AG04450 (cell line): ENCODE results near the gene TACC2. TPM values are rescaled to one million over a fixed set of nuclear protein-coding genes. Genes with fewer than 3 reads are reported as not detected.

ENCODE experiments used
- CTCF ChIA-PET: fragments of 300-600, 350-600 bp; formaldehyde crosslinking; extraction: SDS; loops from one replicate; lab custom pipeline; 2022; ENCODE audit warnings: antibody characterized with exemption, inconsistent platforms; lab: Charles Lee
- POLR2A ChIA-PET: fragments of 350-600 bp; formaldehyde crosslinking; extraction: SDS; loops from one replicate; lab custom pipeline; 2021; ENCODE audit warnings: antibody characterized with exemption, inconsistent platforms; lab: Yijun Ruan, JAX
- DNase-seq: peaks from one replicate; pipeline ENCODE4 v3.0.0-alpha.2; 2011; ENCODE audit warnings: low read depth, low spot score
- H3K27ac ChIP-seq: one replicate; pipeline ENCODE4 v1.5.1; 2012; ENCODE audit warnings: low read depth, low read length, control low read depth
- H3K27me3 ChIP-seq: one replicate; pipeline ENCODE4 v1.6.0; 2012; ENCODE audit warnings: low read length; ENCODE audit not compliant: control insufficient read depth, insufficient read depth
- H3K4me3 ChIP-seq: 2 replicates; pipeline ENCODE4 v1.5.1; 2011; ENCODE audit warnings: mild to moderate bottlenecking, low read depth, low read length, control low read depth
- H3K9me3 ChIP-seq: 2 replicates; pipeline ENCODE4 v1.5.1; 2012; ENCODE audit warnings: low read length; ENCODE audit not compliant: control insufficient read depth, insufficient read depth
- polyA plus RNA-seq: library from polyadenylated mRNA; depleted of rRNA; stranded (reverse); fragments of >200 nt; gene quantifications from 2 replicates; pipeline ENCODE4 v1.2.3, GENCODE V29; 2011
- TF ChIP-seq, protein P1 (sequence below): IDR thresholded peaks from 2 replicates; pipeline ENCODE4 v1.5.1; 2011; ENCODE audit warnings: low read depth, low read length, control low read depth, inconsistent platforms

The TACC2 gene
- polyA plus RNA-seq, 1 experiment: 16.8 TPM

DNA sequence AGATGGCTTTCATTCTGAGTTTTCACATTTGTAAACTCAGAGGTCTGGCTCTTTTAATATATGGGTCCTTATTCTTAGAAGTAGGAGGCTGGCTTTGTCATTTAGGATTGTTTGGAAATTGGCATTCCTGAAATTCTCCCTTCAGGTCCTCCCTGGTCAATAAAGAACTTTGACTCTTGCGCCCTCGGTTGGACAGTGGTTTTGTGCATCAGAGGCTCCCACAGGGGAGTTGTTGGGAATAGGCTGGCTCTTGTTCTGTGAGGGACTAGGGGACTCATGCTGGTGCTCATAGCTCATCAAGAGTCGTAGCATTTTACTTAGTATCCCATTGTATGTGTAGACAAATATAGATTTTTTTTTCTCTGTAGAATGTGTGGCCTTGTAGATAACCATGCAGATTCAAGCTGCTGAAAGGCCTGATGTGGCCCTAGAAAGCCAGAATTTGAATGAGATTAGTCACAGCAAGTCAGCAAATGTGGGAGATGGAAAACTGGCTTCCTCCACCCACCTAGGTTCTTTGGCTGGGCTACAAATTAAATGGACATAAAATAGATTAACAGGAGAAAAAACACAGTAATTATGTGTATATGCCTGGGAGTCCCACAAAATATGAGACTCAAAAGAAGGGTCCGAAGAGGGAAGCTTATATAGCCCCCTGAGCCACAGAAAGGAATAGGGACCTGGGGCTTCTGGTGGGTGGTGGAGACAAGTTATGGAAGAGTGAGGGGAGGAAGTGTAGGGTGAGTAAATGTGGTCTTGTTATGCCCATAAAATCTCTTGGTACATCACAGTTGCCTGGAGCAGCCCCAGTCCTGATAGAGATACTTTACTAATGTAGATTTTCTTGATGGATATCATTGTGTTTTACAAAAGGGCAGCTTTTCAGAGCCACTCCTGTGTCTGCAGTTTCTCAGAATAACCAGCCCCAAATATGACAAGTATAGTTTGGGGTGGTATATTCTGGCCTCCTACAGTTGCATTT lies 187.6 kb downstream of the TACC2 start:
- no peaks in the 10 kb centered on the region for H3K27me3 ChIP-seq
- POLR2A ChIA-PET: interaction anchor here (0.9 kb wide), 1 partner anchor 13 kb away, joined by 3 read pairs; no protein-coding TSS in a partner anchor
- H3K27ac ChIP-seq: no peak overlapping the region
- TF ChIP-seq, protein P1, sequence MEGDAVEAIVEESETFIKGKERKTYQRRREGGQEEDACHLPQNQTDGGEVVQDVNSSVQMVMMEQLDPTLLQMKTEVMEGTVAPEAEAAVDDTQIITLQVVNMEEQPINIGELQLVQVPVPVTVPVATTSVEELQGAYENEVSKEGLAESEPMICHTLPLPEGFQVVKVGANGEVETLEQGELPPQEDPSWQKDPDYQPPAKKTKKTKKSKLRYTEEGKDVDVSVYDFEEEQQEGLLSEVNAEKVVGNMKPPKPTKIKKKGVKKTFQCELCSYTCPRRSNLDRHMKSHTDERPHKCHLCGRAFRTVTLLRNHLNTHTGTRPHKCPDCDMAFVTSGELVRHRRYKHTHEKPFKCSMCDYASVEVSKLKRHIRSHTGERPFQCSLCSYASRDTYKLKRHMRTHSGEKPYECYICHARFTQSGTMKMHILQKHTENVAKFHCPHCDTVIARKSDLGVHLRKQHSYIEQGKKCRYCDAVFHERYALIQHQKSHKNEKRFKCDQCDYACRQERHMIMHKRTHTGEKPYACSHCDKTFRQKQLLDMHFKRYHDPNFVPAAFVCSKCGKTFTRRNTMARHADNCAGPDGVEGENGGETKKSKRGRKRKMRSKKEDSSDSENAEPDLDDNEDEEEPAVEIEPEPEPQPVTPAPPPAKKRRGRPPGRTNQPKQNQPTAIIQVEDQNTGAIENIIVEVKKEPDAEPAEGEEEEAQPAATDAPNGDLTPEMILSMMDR: no peak
- CTCF ChIA-PET: no interaction called here
- no peak overlapping the region for H3K4me3 ChIP-seq
- H3K9me3 ChIP-seq: no peaks in the 10 kb centered on the region
- DNase-seq: no peak

DNA sequence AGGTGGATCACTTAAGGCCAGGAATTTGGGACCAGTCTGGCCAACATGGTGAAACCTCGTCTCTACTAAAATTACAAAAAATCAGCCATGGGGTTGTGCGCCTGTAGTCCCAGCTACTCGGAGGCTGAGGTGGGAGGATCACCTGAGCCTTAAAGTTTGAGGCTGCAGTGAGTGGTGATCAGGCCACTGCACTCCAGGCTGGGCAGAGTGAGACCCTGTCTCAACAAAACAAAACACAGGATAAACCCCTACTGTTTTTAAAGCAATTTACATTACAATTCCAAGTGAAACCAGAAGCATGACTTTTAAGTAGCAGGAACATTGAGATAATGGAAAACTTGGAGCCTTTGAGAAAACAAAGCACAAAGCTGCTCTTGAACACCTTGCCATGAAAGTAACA lies 189.7 kb downstream of the TACC2 start:
- no peaks in the 10 kb centered on the region for H3K9me3 ChIP-seq
- H3K27me3 ChIP-seq: no peaks in the 10 kb centered on the region
- POLR2A ChIA-PET: no interaction called here
- CTCF ChIA-PET: interaction anchor here (1.6 kb wide), 1 partner anchor 36 kb away, joined by 5 read pairs; no protein-coding TSS in a partner anchor
- no peak overlapping the region for H3K27ac ChIP-seq
- no peak for DNase-seq
- H3K4me3 ChIP-seq: no peak overlapping the region
- TF ChIP-seq, protein P1: no peak

DNA sequence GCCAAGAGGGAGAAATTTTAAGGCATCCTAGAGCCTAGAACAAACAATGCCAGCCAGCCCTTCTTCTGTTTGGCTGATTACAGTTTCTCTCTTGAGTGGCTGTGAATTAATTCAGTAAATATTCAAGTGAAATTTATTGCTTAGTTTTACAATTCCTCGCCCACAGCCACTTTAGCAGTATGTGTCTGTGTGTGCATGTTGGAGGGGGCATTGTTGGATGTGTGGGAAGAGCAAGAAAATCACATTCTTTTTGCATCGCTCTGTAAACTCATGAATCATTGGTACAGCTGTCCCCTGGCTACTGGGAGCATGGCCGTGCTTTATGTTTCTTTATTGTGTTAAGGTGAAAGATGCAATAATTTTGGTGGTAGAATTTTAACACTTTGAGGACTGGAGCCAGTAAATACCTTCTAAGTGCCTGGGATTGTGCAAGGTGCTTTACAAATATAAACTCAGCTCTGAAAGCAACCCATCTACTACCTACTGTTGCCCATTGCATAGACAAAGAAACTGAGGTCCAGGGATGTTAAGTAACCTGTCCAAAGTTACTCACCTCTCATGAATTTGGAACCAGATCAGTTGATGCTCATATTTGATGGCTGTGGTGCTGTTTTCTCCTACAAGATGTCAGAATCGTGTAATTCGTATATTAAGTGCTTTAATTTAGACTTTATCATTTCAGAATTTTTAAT lies 192.2 kb downstream of the TACC2 start:
- Histone ChIP-seq H3K27ac (peak overlapping the region; percentile 21), H3K27me3 (no peaks in the 10 kb centered on the region), H3K4me3 (no peak overlapping the region), H3K9me3 (no peaks in the 10 kb centered on the region)
- POLR2A ChIA-PET: no interaction called here
- CTCF ChIA-PET: interaction anchor here (2.2 kb wide), 1 partner anchor 87 kb away, joined by 8 read pairs; no protein-coding TSS in a partner anchor
- TF ChIP-seq, protein P1: no peak
- DNase-seq: peak; percentile 18

DNA sequence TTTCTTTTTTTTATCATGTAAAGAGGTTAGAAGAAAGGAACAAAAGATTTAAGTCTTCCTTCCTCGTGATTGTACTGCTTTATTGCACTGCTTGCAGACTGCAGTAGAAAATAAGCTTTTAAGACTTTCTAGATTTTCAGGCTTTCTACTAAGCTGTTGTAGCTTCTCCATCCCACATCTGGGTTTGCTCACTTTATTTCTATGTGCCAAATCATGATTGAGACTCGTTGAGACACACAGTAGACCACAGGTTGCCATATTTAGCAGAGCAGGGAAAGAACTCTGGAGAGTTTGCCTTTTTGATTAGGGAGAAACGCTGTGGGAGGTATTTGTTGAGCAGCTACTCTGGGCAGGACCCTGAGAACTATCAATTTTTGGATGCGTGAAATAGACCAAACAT lies 192.9 kb downstream of the TACC2 start:
- DNase-seq: no peak
- Histone ChIP-seq H3K4me3 (no peak overlapping the region), H3K9me3 (no peaks in the 10 kb centered on the region), H3K27ac (peak overlapping the region; percentile 21), H3K27me3 (no peaks in the 10 kb centered on the region)
- ChIA-PET CTCF (interaction anchor here (0.8 to 2.2 kb wide), 2 partner anchors 18 to 86 kb away, joined by 3 to 8 read pairs; no protein-coding TSS in a partner anchor), POLR2A (no interaction called here)
- TF ChIP-seq, protein P1: no peak
